ENCODE results near the gene SIL1. TPM values are rescaled to one million over a fixed set of nuclear protein-coding genes. Genes with fewer than 3 reads are reported as not detected.
"Not testable (repeated sequence)": the region's sequence is repeated elsewhere in the genome, so short reads cannot be mapped to it uniquely, and the experiment has no call there.

SIL1 gene
- total RNA-seq, 1 donor from 2014 or later: 39.3 TPM

GRCh38 chr5:138922494-138922893 lies 275.7 kb downstream of the SIL1 start:
- no peaks in the 10 kb centered on the region for H3K27me3 ChIP-seq (ENCODE audit: low read depth)
- peaks cover 52% of the 10 kb centered on the region for H3K36me3 ChIP-seq
- H3K4me3 ChIP-seq: no peak overlapping the region
- H3K9me3 ChIP-seq (replicated peaks): no peaks in the 10 kb centered on the region
- no peak overlapping the region for H3K27ac ChIP-seq (replicated peaks)
- no peak for DNase-seq
- peaks cover 42% of the 10 kb centered on the region for H3K4me1 ChIP-seq
- intact Hi-C loops (cut with micrococcal nuclease): no loop called here
- no peak for TF ChIP-seq CTCF (IDR thresholded peaks at IDR 0.05; ENCODE audit: borderline replicate concordance)

GRCh38 chr5:138921362-138921761 lies 276.8 kb downstream of the SIL1 start:
- DNase-seq; H3K4me3 ChIP-seq; H3K27me3 ChIP-seq (ENCODE audit: low read depth); intact Hi-C loops (cut with micrococcal nuclease); H3K27ac ChIP-seq (replicated peaks); H3K9me3 ChIP-seq (replicated peaks): not testable (repeated sequence)
- Histone ChIP-seq H3K36me3 (peaks cover 44% of the 10 kb centered on the region), H3K4me1 (peaks cover 32% of the 10 kb centered on the region)

GRCh38 chr5:138920181-138920580 lies 278.0 kb downstream of the SIL1 start:
- intact Hi-C loops (cut with micrococcal nuclease): no loop called here
- peaks cover 32% of the 10 kb centered on the region for H3K36me3 ChIP-seq
- no peaks in the 10 kb centered on the region for H3K9me3 ChIP-seq (replicated peaks)
- H3K4me1 ChIP-seq: peaks cover 32% of the 10 kb centered on the region
- no peak overlapping the region for H3K4me3 ChIP-seq
- no peak for TF ChIP-seq CTCF (IDR thresholded peaks at IDR 0.05; ENCODE audit: borderline replicate concordance)
- DNase-seq: no peak
- H3K27ac ChIP-seq (replicated peaks): no peak overlapping the region
- H3K27me3 ChIP-seq (ENCODE audit: low read depth): no peaks in the 10 kb centered on the region

GRCh38 chr5:138918686-138919085 lies 279.5 kb downstream of the SIL1 start:
- no peak for DNase-seq
- H3K4me3 ChIP-seq: no peak overlapping the region
- peaks cover 43% of the 10 kb centered on the region for H3K4me1 ChIP-seq
- H3K9me3 ChIP-seq (replicated peaks): no peaks in the 10 kb centered on the region
- intact Hi-C loops (cut with micrococcal nuclease): no loop called here
- H3K36me3 ChIP-seq: peaks cover 21% of the 10 kb centered on the region
- H3K27me3 ChIP-seq (ENCODE audit: low read depth): no peaks in the 10 kb centered on the region
- peak overlapping the region; percentile 0 for H3K27ac ChIP-seq (replicated peaks)
- no peak for TF ChIP-seq CTCF (IDR thresholded peaks at IDR 0.05; ENCODE audit: borderline replicate concordance)

- H3K36me3 ChIP-seq: peaks cover 17% of the 10 kb centered on the region
- H3K4me1 ChIP-seq: peaks cover 53% of the 10 kb centered on the region
- H3K27ac ChIP-seq (replicated peaks): peak overlapping the region; percentile 78
- no peaks in the 10 kb centered on the region for H3K27me3 ChIP-seq (ENCODE audit: low read depth)
- H3K9me3 ChIP-seq (replicated peaks): no peaks in the 10 kb centered on the region
- intact Hi-C loops (cut with micrococcal nuclease): no loop called here
- DNase-seq: no peak
- H3K4me3 ChIP-seq: no peak overlapping the region
- TF ChIP-seq CTCF (IDR thresholded peaks at IDR 0.05; ENCODE audit: borderline replicate concordance): no peak
These were observed 283.8 kb downstream of the SIL1 start for GRCh38 chr5:138914338-138914737.

- H3K9me3 ChIP-seq (replicated peaks): no peaks in the 10 kb centered on the region
- peaks cover 18% of the 10 kb centered on the region for H3K36me3 ChIP-seq
- peak overlapping the region; percentile 78 for H3K27ac ChIP-seq (replicated peaks)
- no peak for TF ChIP-seq CTCF (IDR thresholded peaks at IDR 0.05; ENCODE audit: borderline replicate concordance)
- intact Hi-C loops (cut with micrococcal nuclease): no loop called here
- no peak overlapping the region for H3K4me3 ChIP-seq
- H3K4me1 ChIP-seq: peaks cover 50% of the 10 kb centered on the region
- H3K27me3 ChIP-seq (ENCODE audit: low read depth): no peaks in the 10 kb centered on the region
- DNase-seq: no peak
These were observed 284.4 kb downstream of the SIL1 start for GRCh38 chr5:138913773-138914172.
